HepG2 (cell line): ENCODE data around the gene WDR49. TPM values are rescaled to one million over a fixed set of nuclear protein-coding genes. Genes with fewer than 3 reads are reported as not detected.

Source experiments
- ATAC-seq: fragments of 200-7000 bp; cut with Tn5 transposase; 3 replicates; pipeline ENCODE4 v1.9.1; 2020; ENCODE audit warnings: mild to moderate bottlenecking, moderate library complexity
- BruUV-seq: library from RNA; stranded (reverse); fragments of 400-500 nt; replicated peaks from 2 replicates; lab custom pipeline; 2021; lab: Mats Ljungman, UMichigan
- CTCF ChIA-PET: fragments of 300-600 bp; formaldehyde crosslinking; extraction: SDS; loops from one replicate; lab custom pipeline; 2021; ENCODE audit warnings: low total read pairs, inconsistent platforms, low intra/inter-chr PET ratio; lab: Yijun Ruan, JAX
- POLR2A ChIA-PET: fragments of 350-600 bp; sonication (Branson Sonifier 250); formaldehyde crosslinking; loops from one replicate; lab custom pipeline; 2020; ENCODE audit warnings: antibody characterized with exemption, inconsistent platforms; lab: Yijun Ruan, JAX
- DNase-seq: peaks from one replicate; pipeline ENCODE4 v3.0.0-alpha.2; 2015; ENCODE audit warnings: low spot score
- FAIRE-seq: peaks from 3 replicates; lab custom pipeline; 2011; peaks lifted over from hg19 to GRCh38; lab: Jason Lieb, UNC
- H2AFZ ChIP-seq: one replicate; pipeline ENCODE4 v1.6.1; 2011; ENCODE audit warnings: low read length, inconsistent platforms
- H3K27ac ChIP-seq: fragments of 300-600 bp; 3 replicates; pipeline ENCODE4 v1.8.0; 2011; ENCODE audit warnings: mixed run types, mild to moderate bottlenecking, mixed read lengths, low read length, inconsistent platforms; ENCODE audit not compliant: insufficient read depth; ENCODE audit errors: extremely low read length
- H3K27me3 ChIP-seq, 2 experiments: fragments of 200-600 bp in 1 of 2; 2 replicates in 1 of 2; 3 replicates in 1 of 2; pipeline versions ENCODE4 v1.6.0 to v1.8.0; 2011; ENCODE audit warnings: low read length in 2 of 2, mild to moderate bottlenecking in 2 of 2, moderate library complexity in 2 of 2, inconsistent platforms in 1 of 2; ENCODE audit not compliant: insufficient read depth in 2 of 2, control insufficient read depth in 1 of 2
- H3K36me3 ChIP-seq, 2 experiments: fragments of 200-600 bp in 1 of 2; replicated peaks in 1 of 2; 2 replicates in 1 of 2; 3 replicates in 1 of 2; pipeline versions ENCODE4 v1.5.1 to v1.8.0; 2011; ENCODE audit warnings: low read length in 2 of 2, inconsistent platforms in 1 of 2; ENCODE audit not compliant: insufficient read depth in 2 of 2, control insufficient read depth in 1 of 2
- H3K4me1 ChIP-seq: 2 replicates; pipeline ENCODE4 v1.5.1; 2012; ENCODE audit warnings: low read length, inconsistent platforms; ENCODE audit not compliant: insufficient read depth
- H3K4me2 ChIP-seq: 2 replicates; pipeline ENCODE4 v1.6.0; 2011; ENCODE audit warnings: low read depth, low read length, inconsistent platforms
- H3K4me3 ChIP-seq, 3 experiments: fragments of 200-600 bp in 1 of 3; sonication (generic), shearing (Covaris generic) in 1 of 3; replicated peaks in 1 of 3; 2 replicates each; pipeline ENCODE4 v1.5.1; 2011 to 2016; ENCODE audit warnings: low read length in 3 of 3, inconsistent platforms in 2 of 3, low read depth in 2 of 3, mild to moderate bottlenecking in 2 of 3, control low read depth in 1 of 3, mixed read lengths in 1 of 3; ENCODE audit not compliant: insufficient read depth in 1 of 3
- H3K79me2 ChIP-seq: one replicate; pipeline ENCODE4 v1.6.1; 2011; ENCODE audit warnings: low read length, inconsistent platforms; ENCODE audit not compliant: insufficient read depth
- H3K9ac ChIP-seq: 2 replicates; pipeline ENCODE4 v1.6.0; 2011; ENCODE audit warnings: mild to moderate bottlenecking, low read depth, low read length, inconsistent platforms; ENCODE audit not compliant: insufficient read depth
- H3K9me3 ChIP-seq: 2 replicates; pipeline ENCODE4 v1.5.1; 2012; ENCODE audit warnings: mild to moderate bottlenecking, low read length
- H4K20me1 ChIP-seq: 2 replicates; pipeline ENCODE4 v1.6.0; 2011; ENCODE audit warnings: inconsistent platforms, mild to moderate bottlenecking, low read length, moderate library complexity; ENCODE audit not compliant: insufficient read depth
- CBX5 ChIP-seq: sonication (generic); formaldehyde crosslinking; IDR thresholded peaks from 2 replicates; pipeline ENCODE4 v1.4.0; 2020; ENCODE audit warnings: missing genetic modification reagents, borderline replicate concordance
- FOSL2 ChIP-seq: sonication (generic); formaldehyde crosslinking; IDR thresholded peaks from 2 replicates; pipeline ENCODE4 v1.4.0; 2020; ENCODE audit warnings: missing genetic modification reagents
- IKZF5 ChIP-seq: IDR thresholded peaks from 2 replicates; pipeline ENCODE4 v1.6.1; 2018; ENCODE audit warnings: missing genetic modification reagents, mild to moderate bottlenecking, missing compliant biosample characterization
- ISX ChIP-seq: sonication (generic); formaldehyde crosslinking; conservative IDR thresholded peaks from 2 replicates; pipeline ENCODE4 v1.5.0; 2020; ENCODE audit warnings: missing genetic modification reagents
- KDM5A ChIP-seq: fragments of 200-600 bp; sonication (generic); IDR thresholded peaks from 2 replicates; pipeline ENCODE4 v1.7.0; 2018; ENCODE audit warnings: antibody characterized with exemption, mild to moderate bottlenecking, low read length, borderline replicate concordance
- MIXL1 ChIP-seq: IDR thresholded peaks from 2 replicates; pipeline ENCODE4 v1.6.1; 2016
- MXD4 ChIP-seq: IDR thresholded peaks from 2 replicates; pipeline ENCODE4 v1.6.1; 2016; ENCODE audit warnings: mild to moderate bottlenecking, missing biosample characterization, missing genetic modification reagents
- NFRKB ChIP-seq: fragments of 450-650 bp; IDR thresholded peaks from 2 replicates; pipeline ENCODE4 v1.6.1; 2017
- SCMH1 ChIP-seq: sonication (generic); formaldehyde crosslinking; IDR thresholded peaks from 2 replicates; pipeline ENCODE4 v1.9.0; 2021; ENCODE audit warnings: missing genetic modification reagents, mild to moderate bottlenecking, borderline replicate concordance
- ZBTB14 ChIP-seq: sonication (generic); formaldehyde crosslinking; IDR thresholded peaks from 2 replicates; pipeline ENCODE4 v1.4.0; 2020; ENCODE audit warnings: missing genetic modification reagents
- ZNF10 ChIP-seq: sonication (generic); formaldehyde crosslinking; IDR thresholded peaks from 2 replicates; pipeline ENCODE4 v1.4.0; 2020; ENCODE audit warnings: mild to moderate bottlenecking, low read depth, missing genetic modification reagents, borderline replicate concordance
- ZNF558 ChIP-seq: sonication (generic); formaldehyde crosslinking; IDR thresholded peaks from 2 replicates; pipeline ENCODE4 v1.9.0; 2022; ENCODE audit warnings: mild to moderate bottlenecking, missing genetic modification reagents, borderline replicate concordance
- WGBS: methylation state at CpG from one replicate; pipeline ENCODE4 v1.1.6; 2017; ENCODE audit warnings: low lambda C conversion rate; 5-methylcytosine and 5-hydroxymethylcytosine counted together
- in situ Hi-C: cut with HindIII; loops from 2 replicates; pipeline ENCODE4 v1.10.0; 2017; ENCODE audit warnings: low pct_unique_long_range_greater_than_20kb; ENCODE audit not compliant: extremely low pct_ligation_motif_present
- intact Hi-C: fragments of 100-400 bp; cut with micrococcal nuclease; formaldehyde crosslinking; loops from one replicate; pipeline ENCODE4 v1.10.0; 2022; ENCODE audit not compliant: unreplicated experiment
- polyA plus RNA-seq, 8 experiments: library from polyadenylated mRNA; depleted of rRNA in 3 of 8; stranded (reverse) in 7 of 8; unstranded in 1 of 8; fragments of >200 nt; fragmentation: Illumina TruSeq in 4 of 8; extraction: Trizol in 4 of 8; gene quantifications; 2 replicates each; pipeline versions ENCODE4 v1.2.1 to v1.2.3, GENCODE V29; 2011 to 2016; ENCODE audit warnings: low read depth in 4 of 8, missing spikeins in 1 of 8, mixed read lengths in 1 of 8; ENCODE audit not compliant: insufficient read depth in 1 of 8
- total RNA-seq, 5 experiments: library from RNA; depleted of rRNA; stranded (reverse); fragments of >200 nt; fragmentation: Illumina TruSeq; extraction: Trizol; gene quantifications; 2 replicates each; pipeline ENCODE4 v1.2.3, GENCODE V29; 2016; ENCODE audit warnings: low read depth in 1 of 5
- TF ChIP-seq, protein P1 (sequence below): sonication (generic); formaldehyde crosslinking; IDR thresholded peaks from 2 replicates; pipeline ENCODE4 v1.4.0; 2020; ENCODE audit warnings: mild to moderate bottlenecking, missing genetic modification reagents

Gene WDR49
- total and polyA plus RNA-seq, 2 of the 13 experiments (the other 11 are each of a cell fraction or from before 2014, with no cell fraction given) = 0.04 TPM; not detected in 1

- 36% methylated on average over 1 of the region's 1 CpG for WGBS
Measured at GRCh38 chr3:167451282-167451681, 202.5 kb downstream of the WDR49 start.

More at GRCh38 chr3:167451282-167451681, 202.5 kb downstream of the WDR49 start:
- no peak overlapping the region for H3K9ac ChIP-seq
- intact Hi-C loops = no loop called here
- H4K20me1 ChIP-seq = no peaks in the 10 kb centered on the region
- in situ Hi-C loops = no loop called here
- H3K4me3 ChIP-seq = no peak overlapping the region
- no peaks in the 10 kb centered on the region; a peak in 1 of 5 replicates for H3K27me3 ChIP-seq
- no peaks in the 10 kb centered on the region for H3K4me1 ChIP-seq
- H3K79me2 ChIP-seq = no peaks in the 10 kb centered on the region
- no peaks in the 10 kb centered on the region for H3K36me3 ChIP-seq
- H3K27ac ChIP-seq = no peak overlapping the region
- POLR2A ChIA-PET = no interaction called here
- no peak overlapping the region for H2AFZ ChIP-seq
- H3K4me2 ChIP-seq = no peak overlapping the region
- TF ChIP-seq FOSL2 (CRISPR knock-in tag) (no peak), CBX5 (CRISPR knock-in tag) (no peak), ZNF10 (CRISPR knock-in tag) (no peak), MXD4 (CRISPR knock-in tag) (no peak), IKZF5 (CRISPR knock-in tag) (no peak), NFRKB (no peak), ISX (CRISPR knock-in tag) (no peak), ZBTB14 (CRISPR knock-in tag) (no peak), MIXL1 (CRISPR knock-in tag) (no peak), KDM5A (no peak), SCMH1 (CRISPR knock-in tag) (no peak), ZNF558 (CRISPR knock-in tag) (no peak)
- TF ChIP-seq, protein P1, sequence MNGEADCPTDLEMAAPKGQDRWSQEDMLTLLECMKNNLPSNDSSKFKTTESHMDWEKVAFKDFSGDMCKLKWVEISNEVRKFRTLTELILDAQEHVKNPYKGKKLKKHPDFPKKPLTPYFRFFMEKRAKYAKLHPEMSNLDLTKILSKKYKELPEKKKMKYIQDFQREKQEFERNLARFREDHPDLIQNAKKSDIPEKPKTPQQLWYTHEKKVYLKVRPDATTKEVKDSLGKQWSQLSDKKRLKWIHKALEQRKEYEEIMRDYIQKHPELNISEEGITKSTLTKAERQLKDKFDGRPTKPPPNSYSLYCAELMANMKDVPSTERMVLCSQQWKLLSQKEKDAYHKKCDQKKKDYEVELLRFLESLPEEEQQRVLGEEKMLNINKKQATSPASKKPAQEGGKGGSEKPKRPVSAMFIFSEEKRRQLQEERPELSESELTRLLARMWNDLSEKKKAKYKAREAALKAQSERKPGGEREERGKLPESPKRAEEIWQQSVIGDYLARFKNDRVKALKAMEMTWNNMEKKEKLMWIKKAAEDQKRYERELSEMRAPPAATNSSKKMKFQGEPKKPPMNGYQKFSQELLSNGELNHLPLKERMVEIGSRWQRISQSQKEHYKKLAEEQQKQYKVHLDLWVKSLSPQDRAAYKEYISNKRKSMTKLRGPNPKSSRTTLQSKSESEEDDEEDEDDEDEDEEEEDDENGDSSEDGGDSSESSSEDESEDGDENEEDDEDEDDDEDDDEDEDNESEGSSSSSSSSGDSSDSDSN = no peak
- TF ChIP-seq, all 625 proteins: peak for 0
- DNase-seq (no peak), ATAC-seq (no peak), FAIRE-seq (no peak)
- H3K9me3 ChIP-seq = no peaks in the 10 kb centered on the region
- CTCF ChIA-PET = no interaction called here
- BruUV-seq = no TSS peak
